Measurements from ENCODE around the gene FBXL17. TPM values are rescaled to one million over a fixed set of nuclear protein-coding genes. Genes with fewer than 3 reads are reported as not detected.

The FBXL17 gene
- total RNA-seq, 5 donors from 2014 or later (not counting 1 experiment from before 2014, with no cell fraction given), result 20.4 to 30.1 (median 22.1) TPM

GRCh38 chr5:108264533-108264932, 117.4 kb downstream of the FBXL17 start:
- Histone ChIP-seq H3K4me3 (ENCODE audit: control insufficient read depth in 1 of 2, extremely low read depth in 1 of 2, low read length in 1 of 2) (no peak overlapping the region), H3K27ac (ENCODE audit: low read length) (no peak overlapping the region), H3K4me1 (ENCODE audit: control insufficient read depth in 1 of 2, extremely low read depth in 1 of 2, insufficient read depth in 2 of 2, low read length in 2 of 2) (peaks cover 0 to 3% of the 10 kb centered on the region in 2 experiments), H3K9me3 (no peaks in the 10 kb centered on the region), H3K27me3 (replicated peaks in 1 of 2; ENCODE audit: control insufficient read depth in 2 of 2, extremely low read depth in 1 of 2, insufficient read depth in 2 of 2, low read length in 1 of 2) (no peaks in the 10 kb centered on the region), H3K36me3 (ENCODE audit: control insufficient read depth in 2 of 2, extremely low read depth in 1 of 2, insufficient read depth in 1 of 2, low read length in 1 of 2) (no peaks in the 10 kb centered on the region)
- ATAC-seq (replicated peaks in 1 of 4) (no peak), DNase-seq (no peak)
- Mint-ChIP-seq H3K4me1 (peaks cover 0 to 18% (median 17%) of the 10 kb centered on the region in 3 donors), H3K36me3 (no peaks in the 10 kb centered on the region), H3K27ac (no peak overlapping the region), H3K4me3 (no peak overlapping the region), H3K27me3 (no peaks in the 10 kb centered on the region), H3K9me3 (no peaks in the 10 kb centered on the region)
- no CpG with 5 or more reads among the region's 2 CpGs for WGBS (ENCODE audit: insufficient coverage)
- ChIA-PET POLR2A (interaction anchor here in 1 of 2 donors (0.6 kb wide), 1 partner anchor 31 kb away, joined by 3 read pairs; no protein-coding TSS in a partner anchor), CTCF (no interaction called here)

GRCh38 chr5:108263338-108263737, 118.6 kb downstream of the FBXL17 start:
- ChIA-PET POLR2A (no interaction called here), CTCF (interaction anchor here in 1 of 2 donors (1.1 to 4.7 kb wide), 2 partner anchors 9 to 82 kb away, joined by 4 to 66 read pairs; no protein-coding TSS in a partner anchor)
- DNase-seq (no peak), ATAC-seq (replicated peaks in 1 of 4) (no peak)
- Histone ChIP-seq H3K9me3 (no peaks in the 10 kb centered on the region), H3K36me3 (ENCODE audit: control insufficient read depth in 2 of 2, extremely low read depth in 1 of 2, insufficient read depth in 1 of 2, low read length in 1 of 2) (no peaks in the 10 kb centered on the region), H3K4me3 (ENCODE audit: control insufficient read depth in 1 of 2, extremely low read depth in 1 of 2, low read length in 1 of 2) (no peak overlapping the region), H3K27ac (ENCODE audit: low read length) (no peak overlapping the region), H3K27me3 (replicated peaks in 1 of 2; ENCODE audit: control insufficient read depth in 2 of 2, extremely low read depth in 1 of 2, insufficient read depth in 2 of 2, low read length in 1 of 2) (no peaks in the 10 kb centered on the region), H3K4me1 (ENCODE audit: control insufficient read depth in 1 of 2, extremely low read depth in 1 of 2, insufficient read depth in 2 of 2, low read length in 2 of 2) (peaks cover 0 to 3% of the 10 kb centered on the region in 2 experiments)
- H3K27ac Mint-ChIP-seq, result no peak overlapping the region
- peaks cover 0 to 16% (median 14%) of the 10 kb centered on the region in 3 donors for H3K4me1 Mint-ChIP-seq
- no peaks in the 10 kb centered on the region for H3K36me3 Mint-ChIP-seq
- H3K27me3 Mint-ChIP-seq, result no peaks in the 10 kb centered on the region
- no peaks in the 10 kb centered on the region for H3K9me3 Mint-ChIP-seq
- no peak overlapping the region for H3K4me3 Mint-ChIP-seq

GRCh38 chr5:108260858-108261170, 121.1 kb downstream of the FBXL17 start:
- Mint-ChIP-seq H3K4me3 (no peak overlapping the region), H3K27me3 (no peaks in the 10 kb centered on the region), H3K9me3 (no peaks in the 10 kb centered on the region), H3K36me3 (no peaks in the 10 kb centered on the region), H3K4me1 (peaks cover 0 to 13% (median 12%) of the 10 kb centered on the region in 3 donors), H3K27ac (no peak overlapping the region)
- DNase-seq (no peak), ATAC-seq (replicated peaks in 1 of 4) (no peak)
- Histone ChIP-seq H3K36me3 (ENCODE audit: control insufficient read depth in 2 of 2, extremely low read depth in 1 of 2, insufficient read depth in 1 of 2, low read length in 1 of 2) (no peaks in the 10 kb centered on the region), H3K4me3 (ENCODE audit: control insufficient read depth in 1 of 2, extremely low read depth in 1 of 2, low read length in 1 of 2) (no peak overlapping the region), H3K4me1 (ENCODE audit: control insufficient read depth in 1 of 2, extremely low read depth in 1 of 2, insufficient read depth in 2 of 2, low read length in 2 of 2) (peaks cover 0 to 3% of the 10 kb centered on the region in 2 experiments), H3K27me3 (replicated peaks in 1 of 2; ENCODE audit: control insufficient read depth in 2 of 2, extremely low read depth in 1 of 2, insufficient read depth in 2 of 2, low read length in 1 of 2) (no peaks in the 10 kb centered on the region), H3K27ac (ENCODE audit: low read length) (no peak overlapping the region), H3K9me3 (no peaks in the 10 kb centered on the region)
- CTCF ChIA-PET, result interaction anchor here (0.7 to 4.7 kb wide), 12 partner anchors 10 to 420 kb away, joined by 3 to 66 read pairs (median 4); no protein-coding TSS in a partner anchor
- POLR2A ChIA-PET, result no interaction called here
- no CpG with 5 or more reads among the region's 2 CpGs for WGBS (ENCODE audit: insufficient coverage)

GRCh38 chr5:108260117-108260857, 121.6 kb downstream of the FBXL17 start:
- H3K4me3 Mint-ChIP-seq, result no peak overlapping the region
- no peaks in the 10 kb centered on the region for H3K9me3 Mint-ChIP-seq
- Histone ChIP-seq H3K4me3 (ENCODE audit: control insufficient read depth in 1 of 2, extremely low read depth in 1 of 2, low read length in 1 of 2) (no peak overlapping the region), H3K27ac (ENCODE audit: low read length) (no peak overlapping the region), H3K27me3 (replicated peaks in 1 of 2; ENCODE audit: control insufficient read depth in 2 of 2, extremely low read depth in 1 of 2, insufficient read depth in 2 of 2, low read length in 1 of 2) (no peaks in the 10 kb centered on the region), H3K36me3 (ENCODE audit: control insufficient read depth in 2 of 2, extremely low read depth in 1 of 2, insufficient read depth in 1 of 2, low read length in 1 of 2) (no peaks in the 10 kb centered on the region), H3K9me3 (no peaks in the 10 kb centered on the region), H3K4me1 (ENCODE audit: control insufficient read depth in 1 of 2, extremely low read depth in 1 of 2, insufficient read depth in 2 of 2, low read length in 2 of 2) (peaks cover 0 to 3% of the 10 kb centered on the region in 2 experiments)
- DNase-seq (peak; percentile 7 to 82 (median 48)), ATAC-seq (replicated peaks in 1 of 4) (peak; percentile 58 to 75 (median 68))
- no peaks in the 10 kb centered on the region for H3K36me3 Mint-ChIP-seq
- POLR2A ChIA-PET, result interaction anchor here in 1 of 2 donors (0.9 kb wide), 1 partner anchor 149 kb away, joined by 3 read pairs; no protein-coding TSS in a partner anchor
- no peak overlapping the region for H3K27ac Mint-ChIP-seq
- CTCF ChIA-PET, result interaction anchor here (0.6 to 4.7 kb wide), 26 partner anchors 8 to 1213 kb away, joined by 3 to 66 read pairs (median 4); no protein-coding TSS in a partner anchor
- no CpG with 5 or more reads among the region's 8 CpGs for WGBS (ENCODE audit: insufficient coverage)
- no peaks in the 10 kb centered on the region for H3K27me3 Mint-ChIP-seq
- H3K4me1 Mint-ChIP-seq, result peaks cover 0 to 8% (median 8%) of the 10 kb centered on the region in 3 donors

- Histone ChIP-seq H3K27ac (ENCODE audit: low read length) (no peak overlapping the region), H3K4me3 (ENCODE audit: control insufficient read depth in 1 of 2, extremely low read depth in 1 of 2, low read length in 1 of 2) (no peak overlapping the region), H3K36me3 (ENCODE audit: control insufficient read depth in 2 of 2, extremely low read depth in 1 of 2, insufficient read depth in 1 of 2, low read length in 1 of 2) (no peaks in the 10 kb centered on the region), H3K27me3 (replicated peaks in 1 of 2; ENCODE audit: control insufficient read depth in 2 of 2, extremely low read depth in 1 of 2, insufficient read depth in 2 of 2, low read length in 1 of 2) (no peaks in the 10 kb centered on the region), H3K4me1 (ENCODE audit: control insufficient read depth in 1 of 2, extremely low read depth in 1 of 2, insufficient read depth in 2 of 2, low read length in 2 of 2) (peaks cover 0 to 3% of the 10 kb centered on the region in 2 experiments), H3K9me3 (no peaks in the 10 kb centered on the region)
- Mint-ChIP-seq H3K4me1 (peaks cover 0 to 6% (median 5%) of the 10 kb centered on the region in 3 donors), H3K27ac (no peak overlapping the region), H3K27me3 (no peaks in the 10 kb centered on the region), H3K9me3 (no peaks in the 10 kb centered on the region), H3K36me3 (peaks cover 1% of the 10 kb centered on the region), H3K4me3 (no peak overlapping the region)
- WGBS (ENCODE audit: insufficient coverage), result 22% methylated on average over 1 of the region's 1 CpG
- ChIA-PET CTCF (interaction anchor here (0.6 to 4.7 kb wide), 16 partner anchors 9 to 1214 kb away, joined by 3 to 66 read pairs (median 6); no protein-coding TSS in a partner anchor), POLR2A (interaction anchor here in 1 of 2 donors (0.6 to 0.9 kb wide), 2 partner anchors 124 to 148 kb away, joined by 3 to 5 read pairs; no protein-coding TSS in a partner anchor)
- DNase-seq, result no peak
- ATAC-seq (replicated peaks in 1 of 4), result no peak
Measured at GRCh38 chr5:108259306-108259705, 122.6 kb downstream of the FBXL17 start.

GRCh38 chr5:108257996-108258395, 123.9 kb downstream of the FBXL17 start:
- Mint-ChIP-seq H3K4me1 (peaks cover 0 to 6% (median 5%) of the 10 kb centered on the region in 3 donors), H3K27ac (no peak overlapping the region)
- DNase-seq, result no peak

More at GRCh38 chr5:108257996-108258395, 123.9 kb downstream of the FBXL17 start:
- Histone ChIP-seq H3K27me3 (replicated peaks in 1 of 2; ENCODE audit: control insufficient read depth in 2 of 2, extremely low read depth in 1 of 2, insufficient read depth in 2 of 2, low read length in 1 of 2) (no peaks in the 10 kb centered on the region), H3K36me3 (ENCODE audit: control insufficient read depth in 2 of 2, extremely low read depth in 1 of 2, insufficient read depth in 1 of 2, low read length in 1 of 2) (no peaks in the 10 kb centered on the region), H3K4me3 (ENCODE audit: control insufficient read depth in 1 of 2, extremely low read depth in 1 of 2, low read length in 1 of 2) (no peak overlapping the region), H3K27ac (ENCODE audit: low read length) (no peak overlapping the region), H3K9me3 (no peaks in the 10 kb centered on the region), H3K4me1 (ENCODE audit: control insufficient read depth in 1 of 2, extremely low read depth in 1 of 2, insufficient read depth in 2 of 2, low read length in 2 of 2) (peaks cover 0 to 3% of the 10 kb centered on the region in 2 experiments)
- no CpG with 5 or more reads among the region's 3 CpGs for WGBS (ENCODE audit: insufficient coverage)
- Mint-ChIP-seq H3K9me3 (no peaks in the 10 kb centered on the region), H3K36me3 (peaks cover 3% of the 10 kb centered on the region), H3K4me3 (no peak overlapping the region), H3K27me3 (no peaks in the 10 kb centered on the region)
- CTCF ChIA-PET, result interaction anchor here in 1 of 2 donors (0.6 kb wide), 1 partner anchor 43 kb away, joined by 3 read pairs; no protein-coding TSS in a partner anchor
- POLR2A ChIA-PET, result no interaction called here
- no peak for ATAC-seq (replicated peaks in 1 of 4)
